Breast epithelium (tissue), 3 donors: ENCODE data around the gene SNCAIP.

ENCODE experiments used
- CTCF ChIP-seq, 3 donors: fragments of 450-650 bp; IDR thresholded peaks; one replicate each; pipeline ENCODE4 v1.5.1; 2016 to 2017; ENCODE audit warnings: antibody characterized with exemption in 3 of 3, mild to moderate bottlenecking in 3 of 3, moderate library complexity in 3 of 3
- POLR2A ChIP-seq: fragments of 450-650 bp; IDR thresholded peaks from one replicate; pipeline ENCODE4 v1.6.1; 2016; ENCODE audit warnings: antibody characterized with exemption, mild to moderate bottlenecking, moderate library complexity

GRCh38 chr5:122366501-122366900 is 54.5 kb downstream of the SNCAIP start:
- TF ChIP-seq POLR2A (no peak), CTCF (IDR thresholded peaks at IDR 0.05) (no peak)
